GM19452 (cell line): ENCODE measurements around the gene AGAP9.
"Not testable (repeated sequence)": the region's sequence is repeated elsewhere in the genome, so short reads cannot be mapped to it uniquely, and the experiment has no call there.

Experiments used
- ATAC-seq: cut with Tn5 transposase; IDR thresholded peaks from one replicate; pipeline ENCODE4 v1.9.1; 2021; ENCODE audit not compliant: unreplicated experiment

The AGAP9 gene

DNA sequence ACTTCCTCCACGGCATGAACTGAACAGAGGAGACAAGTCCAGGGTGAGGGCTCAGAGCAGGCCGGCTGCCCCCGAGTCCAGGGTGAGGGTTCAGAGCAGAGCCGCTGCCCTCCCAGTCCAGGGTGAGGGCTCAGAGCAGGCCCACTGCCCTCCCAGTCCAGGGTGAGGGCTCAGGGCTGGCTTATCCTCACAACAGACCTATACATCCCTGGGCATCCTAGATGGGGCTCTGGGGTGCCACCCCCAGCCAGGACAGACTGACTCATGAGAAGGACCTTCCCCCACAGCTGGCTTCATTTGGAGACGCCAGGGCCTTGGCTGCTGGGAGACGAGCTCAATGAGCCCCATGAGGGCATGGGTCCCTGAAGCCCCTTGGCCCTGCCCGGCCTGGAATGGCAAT, 33.8 kb downstream of the AGAP9 start:
- not testable (repeated sequence) for ATAC-seq

DNA sequence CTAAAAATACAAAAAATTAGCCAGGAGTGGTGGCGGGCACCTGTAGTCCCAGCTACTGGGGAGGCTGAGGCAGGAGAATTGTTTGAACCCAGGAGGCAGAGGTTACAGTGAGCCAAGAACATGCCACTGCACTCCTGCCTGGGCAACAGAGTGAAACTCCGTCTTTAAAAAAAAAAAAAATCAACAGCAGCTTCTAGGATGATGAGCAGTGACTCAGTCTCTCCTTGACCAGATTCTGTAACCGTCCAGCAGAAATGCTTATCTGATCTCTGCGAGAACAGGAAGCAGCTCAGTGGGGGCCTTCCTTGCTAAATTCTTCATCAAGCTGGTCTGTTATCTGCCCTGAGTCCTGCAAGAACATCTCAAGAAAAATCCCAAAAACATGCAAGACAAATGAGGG, 37.5 kb downstream of the AGAP9 start:
- ATAC-seq = not testable (repeated sequence)

DNA sequence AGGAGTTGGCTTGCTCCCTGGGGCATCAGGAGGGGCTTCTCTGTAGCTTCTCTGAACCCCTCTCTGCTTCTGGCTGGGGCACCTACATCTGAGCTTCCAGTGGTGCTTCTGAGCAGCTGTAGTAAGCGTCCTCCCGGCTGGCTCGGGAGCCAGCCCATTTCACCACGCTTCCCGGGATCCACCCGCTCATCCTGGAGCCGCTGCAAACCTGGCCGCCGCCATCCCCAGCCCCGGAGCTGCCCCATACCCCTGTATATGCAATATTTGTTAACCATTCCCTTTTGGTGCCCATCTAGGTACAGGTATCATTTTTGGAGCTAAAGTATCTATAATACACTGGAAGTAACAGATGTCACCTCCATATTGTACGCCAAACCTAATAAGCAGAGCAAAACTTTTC, 38.7 kb downstream of the AGAP9 start:
- ATAC-seq = not testable (repeated sequence)

DNA sequence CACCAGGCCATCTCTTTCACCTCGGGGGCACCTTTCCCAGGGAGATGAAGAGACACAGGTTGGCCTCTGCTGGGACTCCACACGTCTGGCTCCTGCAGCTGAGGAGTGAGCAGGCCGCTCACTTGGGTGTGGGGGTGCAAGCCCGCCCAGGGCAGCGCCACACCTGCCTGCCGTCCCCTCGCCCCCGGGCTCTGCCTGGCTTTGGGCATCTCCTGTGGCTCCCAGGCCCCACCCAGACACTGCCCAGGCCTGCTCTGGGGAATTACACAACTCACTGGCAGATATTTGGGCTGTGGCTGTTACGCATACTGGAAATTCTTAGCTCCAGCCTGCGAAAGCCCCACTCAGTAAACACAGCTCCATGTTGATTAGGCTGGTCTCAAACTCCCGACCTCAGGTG, 39.5 kb downstream of the AGAP9 start, which contains the start of gene ANXA8:
Gene ANXA8, minus strand, starts transcription at position 193 of the 400 bp plus-strand sequence. Its CDS starts 182 bp downstream, at position 11.
- ATAC-seq = not testable (repeated sequence)

DNA sequence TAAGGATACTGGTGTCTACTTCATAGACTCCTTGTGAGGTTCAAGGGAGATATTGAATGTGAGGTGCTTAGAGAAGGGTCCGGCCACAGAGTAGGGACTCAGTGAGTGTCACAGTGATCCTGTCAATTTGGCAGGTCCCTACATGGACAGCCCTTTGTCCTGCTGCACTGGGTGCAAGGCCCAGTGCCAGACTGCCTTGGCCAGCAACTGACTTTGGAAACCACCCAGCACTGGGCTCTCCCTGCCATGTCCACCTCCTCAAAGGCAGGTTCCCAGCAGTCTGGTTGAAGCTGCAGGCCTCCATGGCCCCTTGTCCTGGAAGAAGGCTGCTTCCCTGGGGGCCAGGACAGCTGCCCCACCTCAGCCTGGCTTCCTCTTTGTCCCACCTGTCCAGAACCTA, 41.1 kb downstream of the AGAP9 start:
- not testable (repeated sequence) for ATAC-seq

DNA sequence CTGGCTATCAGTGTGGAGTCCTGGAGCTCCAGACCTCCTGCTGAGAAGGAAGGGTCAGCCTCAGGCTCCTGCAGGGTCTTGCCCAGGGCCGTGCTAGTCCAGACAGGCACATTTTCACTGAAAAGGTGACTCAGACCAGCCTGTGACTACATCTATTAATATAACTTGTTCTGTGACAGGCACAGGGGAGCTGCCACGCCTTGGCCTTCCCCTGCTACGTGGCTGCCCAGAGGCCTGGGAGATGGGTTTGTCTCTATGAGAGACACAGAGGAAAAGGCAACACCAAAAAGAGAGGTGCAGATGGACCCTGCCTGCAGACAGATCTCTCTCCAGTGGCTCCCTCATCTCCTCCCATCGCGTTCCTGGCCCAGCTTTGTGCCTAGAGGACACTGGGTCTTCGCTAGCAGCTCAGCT, 41.7 kb downstream of the AGAP9 start:
- not testable (repeated sequence) for ATAC-seq

DNA sequence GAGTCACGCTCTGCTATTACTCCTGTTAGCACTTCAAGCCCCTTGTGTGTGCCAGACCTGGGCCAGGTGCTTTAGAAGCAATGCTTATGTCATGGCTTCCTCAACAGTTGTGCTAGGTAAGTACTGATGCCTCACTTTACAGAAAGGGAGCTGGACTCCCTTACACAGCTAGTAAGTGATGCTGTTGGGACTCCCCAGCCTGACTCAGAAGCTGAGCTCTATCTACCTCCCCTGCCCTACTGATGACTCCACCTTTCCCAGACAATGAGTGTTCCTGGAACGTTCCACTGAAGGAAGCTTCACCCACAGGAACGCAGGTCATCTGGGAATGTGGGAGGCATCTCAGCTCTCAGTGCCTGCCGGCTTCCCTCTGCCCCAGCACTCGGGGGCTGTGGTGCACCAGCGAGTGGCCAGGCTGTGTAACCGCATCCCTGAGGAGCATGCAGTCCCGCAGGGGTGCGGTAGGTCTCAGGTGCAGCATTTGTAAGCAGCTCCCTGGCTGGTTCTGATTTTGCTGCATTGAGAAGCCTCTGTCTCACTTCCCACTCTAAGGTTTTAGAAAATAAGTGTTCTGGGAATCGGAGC, 42.2 kb downstream of the AGAP9 start:
- not testable (repeated sequence) for ATAC-seq

DNA sequence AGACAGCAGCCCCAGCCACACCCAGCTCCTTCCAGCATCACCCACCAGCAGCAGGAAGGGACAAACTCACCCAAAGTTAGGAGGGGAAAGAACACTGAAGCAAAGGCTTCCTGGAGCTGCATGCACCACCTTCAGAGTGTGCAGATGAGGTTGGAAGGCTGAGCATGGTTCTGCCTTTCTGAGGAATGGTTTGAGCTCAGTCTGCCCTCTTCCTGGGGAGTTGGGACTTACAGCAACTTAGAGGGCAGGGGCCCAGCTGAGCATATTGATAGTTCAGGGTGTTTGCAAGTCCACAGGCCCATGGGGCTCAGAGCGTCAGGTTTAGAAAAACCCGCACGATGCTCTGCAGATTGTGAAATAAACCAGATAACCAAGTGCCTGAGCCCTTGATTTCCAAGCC, 43.3 kb downstream of the AGAP9 start:
- ATAC-seq = not testable (repeated sequence)

DNA sequence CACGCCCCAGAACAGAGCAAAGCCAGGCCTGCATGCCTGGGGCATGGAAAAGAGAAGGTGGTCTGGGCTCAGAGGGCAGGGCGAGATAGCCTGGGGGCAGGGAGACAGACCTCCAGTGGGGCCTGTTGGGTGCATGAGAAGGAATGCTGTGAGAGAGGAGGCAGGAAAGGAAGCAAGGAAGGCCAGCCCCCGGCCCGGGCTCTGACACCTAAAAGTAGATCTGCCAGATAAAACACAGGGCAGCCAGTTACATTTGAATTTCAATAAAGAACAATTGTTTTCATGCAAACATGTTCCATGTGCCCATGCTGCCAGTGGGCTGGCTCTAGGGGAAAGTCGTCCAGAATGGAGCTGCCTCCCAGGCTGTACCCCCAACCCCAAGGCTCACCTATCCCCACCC, 45.3 kb downstream of the AGAP9 start:
- ATAC-seq = not testable (repeated sequence)

DNA sequence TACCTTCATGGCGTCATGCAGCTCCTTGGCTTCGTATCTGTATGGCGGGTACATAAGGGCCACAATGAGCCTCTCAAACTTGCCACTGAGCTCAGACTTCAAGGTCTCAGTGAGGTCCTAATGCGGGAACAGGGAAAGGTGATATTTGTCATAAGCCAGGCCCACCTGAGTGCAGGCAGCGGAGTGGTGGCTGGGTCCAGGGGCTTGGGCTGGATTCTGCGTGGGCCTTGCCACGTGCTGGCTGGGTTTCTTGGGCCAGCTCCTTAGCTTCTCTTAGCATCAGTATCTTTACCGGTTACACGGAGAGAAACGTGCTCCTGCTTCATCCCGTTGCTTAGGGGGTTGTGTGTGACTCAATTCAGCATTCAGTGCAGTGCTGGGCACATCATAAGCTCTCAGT, 46.4 kb downstream of the AGAP9 start:
- ATAC-seq = not testable (repeated sequence)

DNA sequence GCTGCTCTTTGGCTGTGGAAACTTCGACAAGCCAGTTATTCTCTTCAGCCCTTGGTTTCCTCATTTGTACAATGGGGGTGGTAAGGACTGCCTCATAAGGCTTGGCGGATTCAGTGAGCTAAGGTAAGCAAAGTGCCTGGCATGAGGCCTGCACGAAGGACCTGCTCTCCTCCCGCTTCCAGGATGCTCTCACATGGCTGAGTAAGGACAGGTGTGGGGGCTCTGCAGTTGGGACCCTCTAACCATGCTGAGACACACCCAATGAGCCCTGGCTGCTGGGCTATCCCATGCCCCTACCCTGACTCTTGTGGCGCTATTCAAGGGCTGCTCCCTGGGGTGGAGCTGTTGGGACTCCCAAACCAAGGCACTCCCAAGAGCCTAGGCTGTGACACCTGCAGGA, 48.3 kb downstream of the AGAP9 start:
- not testable (repeated sequence) for ATAC-seq

DNA sequence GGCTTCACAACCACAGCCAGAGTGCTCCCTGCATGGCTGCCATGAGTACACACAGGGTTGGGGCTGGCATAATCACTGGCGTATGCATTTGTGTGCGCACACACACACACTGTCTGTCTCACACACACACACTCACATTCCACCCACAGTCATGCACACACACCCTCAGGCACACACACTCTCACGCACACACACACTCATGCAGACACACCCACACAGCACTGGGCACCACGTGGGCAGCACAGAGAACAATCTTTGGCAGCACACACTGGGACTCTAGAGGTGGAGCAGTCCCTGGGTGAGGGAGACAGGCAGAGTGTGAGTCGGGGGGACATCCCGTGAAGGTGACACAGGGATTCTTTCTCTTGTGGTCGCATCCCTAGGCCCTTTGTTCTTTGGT, 49.9 kb downstream of the AGAP9 start:
- not testable (repeated sequence) for ATAC-seq

DNA sequence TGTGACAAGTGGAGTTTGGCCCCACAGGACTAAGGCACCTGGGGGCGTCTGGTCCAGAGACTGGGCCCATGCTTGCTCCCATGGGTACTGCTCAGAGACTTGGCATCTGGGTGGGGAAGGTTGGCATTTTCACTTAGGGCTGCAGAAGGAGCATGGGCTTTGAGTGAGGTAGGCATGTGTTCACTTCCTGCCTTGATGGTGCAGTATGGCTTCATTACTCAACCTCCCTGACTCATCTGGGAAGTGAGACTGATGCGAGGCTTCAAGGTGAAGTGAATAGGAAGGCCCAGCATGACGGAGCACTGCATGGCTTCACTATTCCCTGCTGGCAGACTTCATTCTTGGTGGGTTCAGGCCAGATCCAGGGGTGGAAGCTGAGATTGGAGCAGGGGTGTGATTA, 50.8 kb downstream of the AGAP9 start:
- peak; percentile 68 for ATAC-seq

DNA sequence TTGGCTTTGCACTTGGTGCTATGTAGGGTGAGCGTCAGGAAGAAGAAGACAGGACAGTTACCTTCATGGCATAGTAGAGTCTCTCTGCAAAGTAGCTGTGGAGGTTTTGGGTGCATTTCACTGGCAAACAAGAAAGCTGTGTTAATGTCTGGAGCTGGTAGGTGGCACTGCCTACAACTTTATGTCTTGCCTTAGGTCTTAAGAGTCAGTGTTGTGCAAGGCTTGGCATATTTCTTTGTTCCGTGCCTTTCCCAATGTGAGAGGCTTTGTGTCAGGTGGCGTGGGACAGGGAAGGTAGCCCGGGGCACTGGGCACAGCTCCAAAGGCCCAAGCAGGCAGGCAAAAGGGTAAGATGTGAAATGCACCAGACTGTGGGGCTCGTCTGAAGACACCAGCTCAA, 51.4 kb downstream of the AGAP9 start:
- not testable (repeated sequence) for ATAC-seq

DNA sequence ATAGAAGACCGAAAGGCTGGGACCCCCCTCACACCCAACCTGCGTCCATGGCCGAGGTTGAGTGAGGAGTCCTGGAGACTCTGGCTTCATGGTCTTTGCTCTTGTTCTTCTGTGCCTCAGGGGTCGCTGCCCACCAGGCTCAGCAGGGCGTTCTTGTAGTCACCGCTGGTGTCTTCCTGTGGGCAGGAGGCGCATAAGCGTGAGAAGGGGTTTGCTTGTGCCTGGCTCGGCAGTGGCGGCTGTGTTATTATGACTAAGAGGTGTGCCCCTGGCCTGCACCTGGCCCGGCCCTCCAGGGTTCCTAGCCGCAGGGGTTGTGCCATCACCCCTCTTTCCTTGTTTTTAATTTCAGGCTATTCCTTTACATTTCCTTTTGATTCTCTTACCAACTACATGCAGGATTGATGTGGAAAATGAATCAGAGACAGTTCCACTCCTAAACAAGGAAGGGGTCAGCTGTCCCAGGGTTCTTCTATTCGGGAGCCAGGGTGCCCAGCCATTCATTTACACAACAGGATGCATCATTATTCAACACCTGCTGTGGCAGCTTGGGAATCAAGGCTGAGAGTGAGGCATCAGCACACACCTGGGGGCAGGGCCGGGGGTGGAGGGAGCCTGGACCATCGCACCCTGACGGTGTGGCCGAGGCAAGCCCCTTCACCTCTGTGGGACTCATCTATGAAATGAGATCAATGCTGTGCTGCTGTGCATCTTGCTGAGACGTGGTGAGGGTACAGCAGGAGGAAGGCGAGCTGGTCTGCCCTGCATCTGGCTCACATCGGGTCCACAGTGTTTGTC, 54.5 kb downstream of the AGAP9 start:
- ATAC-seq = not testable (repeated sequence)

DNA sequence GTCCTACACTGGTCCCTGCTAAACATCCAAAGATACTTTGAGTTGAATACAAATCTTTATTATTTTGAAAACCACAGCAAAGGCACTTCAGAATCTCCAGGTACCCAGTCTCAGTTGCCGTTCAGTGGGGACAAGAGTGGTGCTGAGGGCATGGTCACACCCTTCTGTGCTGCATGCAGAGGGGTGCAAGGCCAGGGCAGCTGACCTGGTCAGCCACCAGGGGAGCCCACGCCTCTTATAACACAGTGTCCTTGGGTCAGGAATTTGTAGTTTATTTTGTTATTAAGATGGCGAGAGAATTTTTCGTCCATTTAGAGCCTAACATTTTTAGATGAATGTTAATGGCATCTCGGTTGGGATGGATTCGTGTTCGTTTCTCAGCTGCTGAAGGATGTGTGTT, 55.5 kb downstream of the AGAP9 start:
- ATAC-seq = not testable (repeated sequence)

DNA sequence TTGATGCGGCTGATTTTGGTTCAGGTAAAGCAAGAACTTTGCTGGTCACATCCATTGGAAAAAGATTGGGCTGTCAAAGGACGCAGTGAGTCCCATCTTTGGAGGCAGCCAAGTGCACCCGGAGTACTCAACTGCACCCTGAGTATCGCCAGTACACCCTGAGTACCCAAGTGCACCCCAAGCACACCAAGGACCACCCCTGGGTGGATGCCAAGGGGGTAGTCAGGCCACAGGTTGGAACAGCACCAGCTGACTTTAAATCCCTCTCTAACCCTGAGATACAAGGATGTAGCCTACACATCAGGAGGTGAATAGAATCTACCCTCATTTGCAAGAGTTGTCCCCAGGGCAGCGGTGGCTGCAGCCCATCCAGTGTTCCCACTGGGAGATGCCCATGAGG, 56.0 kb downstream of the AGAP9 start:
- ATAC-seq = not testable (repeated sequence)

DNA sequence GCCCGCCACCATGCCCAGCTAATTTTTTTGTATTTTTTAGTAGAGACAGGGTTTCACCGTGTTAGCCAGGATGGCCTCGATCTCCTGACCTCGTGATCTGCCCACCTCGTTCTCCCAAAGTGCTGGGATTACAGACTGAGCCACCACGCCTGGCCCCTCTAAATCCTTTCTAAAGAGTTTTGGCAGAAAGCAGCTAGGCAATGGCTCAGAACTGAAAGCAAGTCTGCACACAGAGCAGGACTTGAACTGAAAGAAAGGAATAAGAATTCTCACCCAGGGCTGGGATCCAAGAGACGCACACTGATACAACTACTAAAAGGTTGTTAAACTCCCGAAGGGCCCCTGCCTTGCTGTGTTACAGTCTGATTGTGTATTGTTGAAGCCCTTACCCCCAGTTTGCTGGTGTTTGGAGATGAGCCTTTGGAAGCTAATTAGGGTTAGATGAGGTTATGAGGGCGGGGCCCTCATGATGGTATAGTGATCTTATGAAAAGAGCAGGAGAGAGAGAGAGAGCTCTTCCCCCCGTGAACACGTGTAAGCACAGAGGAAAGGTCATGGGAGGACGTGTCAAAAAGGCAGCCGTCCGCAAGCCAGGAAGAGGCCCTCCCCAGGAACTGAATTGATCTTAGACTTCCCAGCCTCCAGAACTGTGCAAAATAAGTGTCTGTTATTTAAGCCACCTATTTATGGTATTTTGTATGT, 58.1 kb downstream of the AGAP9 start:
- ATAC-seq = not testable (repeated sequence)

DNA sequence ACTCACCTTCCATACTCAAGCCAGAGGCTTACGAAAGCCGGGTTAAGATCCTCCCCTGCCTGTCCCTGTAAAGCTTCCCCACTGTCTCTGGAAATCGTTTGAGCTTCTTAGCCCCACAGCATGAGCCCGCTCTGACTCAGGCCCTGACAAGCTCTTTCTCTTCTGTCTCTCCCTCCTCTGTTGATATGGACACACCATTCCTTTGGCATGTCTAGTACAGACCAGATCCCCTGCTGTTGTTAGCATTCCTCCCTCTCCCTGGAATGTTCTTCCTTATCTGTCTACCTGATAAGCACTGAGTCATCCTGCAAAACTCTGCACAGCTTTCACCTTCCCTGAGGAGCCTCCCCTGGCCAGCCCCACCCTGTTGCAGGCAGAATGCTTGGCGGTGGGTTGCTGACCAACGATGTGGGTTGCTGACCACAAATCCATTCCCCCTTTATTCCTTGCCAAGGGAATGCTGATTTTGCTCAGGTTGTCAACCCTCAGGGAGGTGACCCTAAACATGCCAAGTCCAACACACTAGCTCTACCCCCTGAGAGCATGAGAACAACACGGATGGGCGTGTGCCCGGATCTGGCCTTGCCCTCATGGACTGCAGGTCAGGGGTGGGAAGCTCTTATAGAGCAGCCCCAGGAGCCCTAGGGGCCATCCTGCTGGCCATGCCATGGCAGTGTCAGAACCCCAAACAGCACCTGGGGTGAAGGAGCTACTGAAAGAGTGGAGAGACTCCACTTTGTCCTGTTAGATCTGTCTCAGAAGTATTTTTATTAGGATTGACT, 60.7 kb downstream of the AGAP9 start:
- not testable (repeated sequence) for ATAC-seq

DNA sequence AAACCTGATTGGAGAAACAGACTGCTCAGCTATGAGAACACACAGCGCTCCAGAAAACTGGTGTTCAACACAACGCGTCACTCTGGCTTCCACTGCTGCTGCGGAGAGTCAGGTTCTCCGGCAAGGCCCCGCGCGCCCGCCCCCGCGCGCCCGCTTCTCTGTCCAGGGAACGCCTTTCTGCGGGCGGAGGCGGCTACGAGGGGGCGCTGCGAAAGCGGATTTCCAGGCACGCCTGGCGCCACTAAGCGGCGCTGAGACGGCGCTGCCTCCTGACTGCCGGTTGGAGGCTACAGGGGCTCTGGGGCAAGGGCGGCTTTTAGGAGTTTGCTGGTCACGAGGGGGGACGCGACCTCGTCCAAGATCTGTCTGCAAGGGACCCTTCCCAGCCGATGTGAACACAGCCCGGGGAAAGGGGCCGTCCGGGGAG, 62.2 kb downstream of the AGAP9 start:
- not testable (repeated sequence) for ATAC-seq
